HEK293 (cell line): ENCODE results near the gene GPN1.
A peak's percentile ranks its signal among the peaks of the same experiment; 100 is the strongest.

Experiments used
- CTCF ChIA-PET: fragments of 350-600 bp; formaldehyde crosslinking; extraction: SDS; loops from one replicate; lab custom pipeline; 2021; ENCODE audit warnings: antibody characterized with exemption; lab: Yijun Ruan, JAX
- POLR2A ChIA-PET: fragments of 300-600 bp; formaldehyde crosslinking; extraction: SDS; loops from one replicate; lab custom pipeline; 2020; ENCODE audit warnings: antibody characterized with exemption, inconsistent platforms; lab: Yijun Ruan, JAX
- H3K27ac ChIP-seq: fragments of 200-500 bp; sonication (Bioruptor generic); 2 replicates; pipeline ENCODE4 v1.5.1; 2014; ENCODE audit warnings: low read depth, low read length, control low read depth, inconsistent platforms; ENCODE audit errors: extremely low read depth
- H3K36me3 ChIP-seq, 2 experiments: fragments of 200-500 bp in 1 of 2; sonication (Bioruptor generic) in 1 of 2; 1 replicate in 1 of 2; 2 replicates in 1 of 2; pipeline ENCODE4 v1.5.1; 2014 to 2017; ENCODE audit warnings: inconsistent platforms in 2 of 2, low read length in 2 of 2; ENCODE audit not compliant: control insufficient read depth in 2 of 2, insufficient read depth in 1 of 2
- H3K4me1 ChIP-seq: fragments of 200-500 bp; sonication (Bioruptor generic); 2 replicates; pipeline ENCODE4 v1.5.1; 2014; ENCODE audit warnings: mild to moderate bottlenecking, low read length, inconsistent platforms; ENCODE audit not compliant: control insufficient read depth, insufficient read depth
- H3K4me3 ChIP-seq: 2 replicates; pipeline ENCODE4 v1.5.1; 2011; ENCODE audit warnings: low read depth, mild to moderate bottlenecking, control low read depth, low read length, moderate library complexity
- H3K9me3 ChIP-seq: fragments of 200-500 bp; sonication (Bioruptor generic); 2 replicates; pipeline ENCODE4 v1.5.1; 2014; ENCODE audit warnings: low read depth, low read length, inconsistent platforms; ENCODE audit not compliant: control insufficient read depth, insufficient read depth
- GFI1B ChIP-seq: fragments of 450-650 bp; formaldehyde crosslinking; IDR thresholded peaks from 2 replicates; pipeline ENCODE4 v1.5.1; 2016; ENCODE audit warnings: missing biosample characterization, missing genetic modification characterization
- KLF16 ChIP-seq: fragments of 450-650 bp; formaldehyde crosslinking; IDR thresholded peaks from 2 replicates; pipeline ENCODE4 v1.5.1; 2017; ENCODE audit warnings: missing biosample characterization, missing genetic modification characterization
- REST ChIP-seq: fragments of 450-650 bp; formaldehyde crosslinking; IDR thresholded peaks from 2 replicates; pipeline ENCODE4 v1.5.1; 2016; ENCODE audit warnings: missing biosample characterization, missing genetic modification characterization
- SP7 ChIP-seq: fragments of 450-650 bp; formaldehyde crosslinking; IDR thresholded peaks from 2 replicates; pipeline ENCODE4 v1.5.1; 2016; ENCODE audit warnings: missing biosample characterization, missing genetic modification characterization
- YY1 ChIP-seq: fragments of 450-650 bp; formaldehyde crosslinking; IDR thresholded peaks from 2 replicates; pipeline ENCODE4 v1.5.1; 2018; ENCODE audit warnings: missing biosample characterization, missing genetic modification characterization
- ZBTB21 ChIP-seq: fragments of 450-650 bp; formaldehyde crosslinking; IDR thresholded peaks from 2 replicates; pipeline ENCODE4 v1.5.1; 2017; ENCODE audit warnings: missing biosample characterization, missing genetic modification characterization
- ZBTB44 ChIP-seq: fragments of 450-650 bp; IDR thresholded peaks from 2 replicates; pipeline ENCODE4 v1.5.1; 2018; ENCODE audit warnings: missing biosample characterization, mild to moderate bottlenecking, missing genetic modification characterization
- ZNF140 ChIP-seq: fragments of 450-650 bp; formaldehyde crosslinking; IDR thresholded peaks from 2 replicates; pipeline ENCODE4 v1.5.1; 2016; ENCODE audit warnings: missing biosample characterization, missing genetic modification characterization
- ZNF146 ChIP-seq: fragments of 450-650 bp; formaldehyde crosslinking; IDR thresholded peaks from 2 replicates; pipeline ENCODE4 v1.5.1; 2016; ENCODE audit warnings: missing biosample characterization, missing genetic modification characterization
- ZNF184 ChIP-seq: fragments of 450-650 bp; IDR thresholded peaks from 2 replicates; pipeline ENCODE4 v1.5.1; 2018; ENCODE audit warnings: missing biosample characterization, mild to moderate bottlenecking, missing genetic modification characterization
- ZNF214 ChIP-seq: fragments of 450-650 bp; formaldehyde crosslinking; IDR thresholded peaks from 2 replicates; pipeline ENCODE4 v1.5.1; 2017; ENCODE audit warnings: missing biosample characterization, mild to moderate bottlenecking, missing genetic modification characterization, borderline replicate concordance
- ZNF248 ChIP-seq: fragments of 450-650 bp; formaldehyde crosslinking; IDR thresholded peaks from 2 replicates; pipeline ENCODE4 v1.5.1; 2017; ENCODE audit warnings: missing biosample characterization, missing genetic modification characterization
- ZNF280D ChIP-seq: fragments of 450-650 bp; formaldehyde crosslinking; IDR thresholded peaks from 2 replicates; pipeline ENCODE4 v1.5.1; 2016; ENCODE audit warnings: missing biosample characterization, missing genetic modification characterization
- ZNF335 ChIP-seq: fragments of 450-650 bp; formaldehyde crosslinking; conservative IDR thresholded peaks from 2 replicates; pipeline ENCODE4 v1.5.1; 2016; ENCODE audit warnings: missing biosample characterization, missing genetic modification characterization
- ZNF529 ChIP-seq: fragments of 450-650 bp; formaldehyde crosslinking; IDR thresholded peaks from 2 replicates; pipeline ENCODE4 v1.5.1; 2017; ENCODE audit warnings: missing genetic modification characterization, missing biosample characterization; ENCODE audit not compliant: insufficient replicate concordance
- ZNF664 ChIP-seq: fragments of 450-650 bp; formaldehyde crosslinking; IDR thresholded peaks from 2 replicates; pipeline ENCODE4 v1.5.1; 2016; ENCODE audit warnings: missing biosample characterization, missing genetic modification characterization
- ZNF776 ChIP-seq: fragments of 450-650 bp; formaldehyde crosslinking; IDR thresholded peaks from 2 replicates; pipeline ENCODE4 v1.5.0; 2017; ENCODE audit warnings: missing biosample characterization, missing genetic modification characterization, borderline replicate concordance
- TF ChIP-seq, protein P1 (sequence below): fragments of 450-650 bp; formaldehyde crosslinking; IDR thresholded peaks from 2 replicates; pipeline ENCODE4 v1.5.1; 2016; ENCODE audit warnings: missing biosample characterization, missing genetic modification characterization
- TF ChIP-seq, protein P2 (sequence below): fragments of 450-650 bp; IDR thresholded peaks from 2 replicates; pipeline ENCODE4 v1.5.1; 2018; ENCODE audit warnings: missing biosample characterization, missing genetic modification characterization
- TF ChIP-seq, protein P3 (sequence below): fragments of 450-650 bp; formaldehyde crosslinking; IDR thresholded peaks from 2 replicates; pipeline ENCODE4 v1.5.1; 2017; ENCODE audit warnings: missing biosample characterization, mild to moderate bottlenecking, missing genetic modification characterization, moderate library complexity
- TF ChIP-seq, protein P4 (sequence below): sonication (generic); formaldehyde crosslinking; IDR thresholded peaks from 2 replicates; pipeline ENCODE4 v1.8.1; 2022; ENCODE audit warnings: mild to moderate bottlenecking, moderate library complexity, missing genetic modification reagents

The GPN1 gene

DNA sequence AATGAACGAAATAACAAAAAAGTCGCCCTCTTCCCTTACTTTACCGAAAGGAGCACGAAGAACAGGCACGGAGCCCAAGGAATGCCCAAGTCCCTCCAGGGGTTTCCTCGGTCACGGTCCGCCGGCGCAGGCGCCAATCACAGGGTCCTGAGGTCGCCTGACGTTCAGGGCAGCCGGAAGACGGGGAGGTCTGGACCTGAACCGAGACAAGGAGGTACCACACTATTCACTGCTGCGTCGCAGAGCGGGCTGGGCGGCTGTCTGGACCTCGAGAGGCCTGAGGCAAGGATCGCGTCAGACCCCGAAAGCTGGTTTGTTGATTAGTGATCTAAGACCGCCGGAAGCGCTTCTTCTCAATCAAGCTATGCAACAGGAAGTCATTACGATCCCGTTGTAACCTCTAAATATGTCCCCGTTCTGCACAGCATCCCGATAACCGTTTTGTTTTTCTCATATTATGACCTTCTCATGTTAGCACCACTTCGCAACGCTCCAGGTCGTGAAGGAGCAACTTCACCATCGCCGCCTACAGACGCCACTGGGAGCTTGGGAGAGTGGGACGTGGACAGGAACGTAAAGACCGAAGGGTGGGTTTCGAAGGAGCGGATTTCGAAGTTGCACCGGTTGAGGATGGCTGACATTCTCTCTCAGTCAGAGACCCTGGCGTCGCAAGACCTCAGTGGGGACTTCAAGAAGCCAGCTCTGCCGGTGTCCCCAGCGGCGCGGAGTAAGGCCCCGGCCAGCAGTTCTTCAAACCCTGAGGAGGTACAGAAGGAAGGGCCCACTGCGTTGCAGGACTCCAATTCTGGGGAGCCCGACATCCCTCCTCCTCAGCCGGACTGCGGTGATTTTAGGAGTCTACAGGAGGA lies 34.7 kb downstream of the GPN1 start, which contains the start of the genes SLC4A1AP and SUPT7L:
Gene SLC4A1AP (plus strand): TSS at position 605 of the 869 bp plus-strand sequence. CDS start 26 bp downstream, at position 631.
Gene SUPT7L (minus strand): TSS at position 330 of the 869 bp plus-strand sequence. CDS start 1,422 bp downstream, outside the sequence.
- Histone ChIP-seq H3K4me3 (peak within 1 kb of the TSS; percentile 78), H3K27ac (peak within 1 kb of the TSS; percentile 72), H3K4me1 (peaks cover 7% of the 10 kb centered on the region; the same call in 1 of the 2 replicates), H3K9me3 (no peaks in the 10 kb centered on the region), H3K36me3 (peaks cover 38 to 56% of the 10 kb centered on the region in 2 experiments)
- ChIA-PET CTCF (interaction anchor here (1.0 to 3.6 kb wide), 2 partner anchors 14 to 19 kb away, joined by 3 to 28 read pairs; no protein-coding TSS in a partner anchor), POLR2A (interaction anchor here (0.6 to 1.7 kb wide), 12 partner anchors 8 to 307 kb away, joined by 3 to 14 read pairs (median 4); partner anchors contain the start of genes CCDC121, GPN1, GTF3C2 and NRBP1)
- TF ChIP-seq, protein P1, sequence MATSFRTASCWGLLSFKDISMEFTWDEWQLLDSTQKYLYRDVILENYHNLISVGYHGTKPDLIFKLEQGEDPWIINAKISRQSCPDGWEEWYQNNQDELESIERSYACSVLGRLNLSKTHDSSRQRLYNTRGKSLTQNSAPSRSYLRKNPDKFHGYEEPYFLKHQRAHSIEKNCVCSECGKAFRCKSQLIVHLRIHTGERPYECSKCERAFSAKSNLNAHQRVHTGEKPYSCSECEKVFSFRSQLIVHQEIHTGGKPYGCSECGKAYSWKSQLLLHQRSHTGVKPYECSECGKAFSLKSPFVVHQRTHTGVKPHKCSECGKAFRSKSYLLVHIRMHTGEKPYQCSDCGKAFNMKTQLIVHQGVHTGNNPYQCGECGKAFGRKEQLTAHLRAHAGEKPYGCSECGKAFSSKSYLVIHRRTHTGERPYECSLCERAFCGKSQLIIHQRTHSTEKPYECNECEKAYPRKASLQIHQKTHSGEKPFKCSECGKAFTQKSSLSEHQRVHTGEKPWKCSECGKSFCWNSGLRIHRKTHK (tag by site-specific recombination) = no peak
- TF ChIP-seq ZNF140 (tag by site-specific recombination) (no peak), SP7 (tag by site-specific recombination) (peak; percentile 96), ZNF776 (tag by site-specific recombination) (no peak), ZBTB21 (peak; percentile 87), REST (tag by site-specific recombination) (peak; percentile 66), ZNF529 (tag by site-specific recombination) (no peak), ZNF146 (tag by site-specific recombination) (peak; percentile 32; the same call in 1 of the 2 replicates), KLF16 (tag by site-specific recombination) (peak; percentile 95), ZNF335 (peak; percentile 88), GFI1B (tag by site-specific recombination) (peak; percentile 70), ZNF664 (tag by site-specific recombination) (peak; percentile 80), ZBTB44 (tag by site-specific recombination) (no peak), YY1 (tag by site-specific recombination) (peak; percentile 98), ZNF184 (tag by site-specific recombination) (0 out of 2 replicates have a peak, but pooled peaks have one; percentile 61), ZNF248 (no peak), ZNF214 (tag by site-specific recombination) (no peak), ZNF280D (tag by site-specific recombination) (0 out of 2 replicates have a peak, but pooled peaks have one; percentile 24)
- TF ChIP-seq, protein P2, sequence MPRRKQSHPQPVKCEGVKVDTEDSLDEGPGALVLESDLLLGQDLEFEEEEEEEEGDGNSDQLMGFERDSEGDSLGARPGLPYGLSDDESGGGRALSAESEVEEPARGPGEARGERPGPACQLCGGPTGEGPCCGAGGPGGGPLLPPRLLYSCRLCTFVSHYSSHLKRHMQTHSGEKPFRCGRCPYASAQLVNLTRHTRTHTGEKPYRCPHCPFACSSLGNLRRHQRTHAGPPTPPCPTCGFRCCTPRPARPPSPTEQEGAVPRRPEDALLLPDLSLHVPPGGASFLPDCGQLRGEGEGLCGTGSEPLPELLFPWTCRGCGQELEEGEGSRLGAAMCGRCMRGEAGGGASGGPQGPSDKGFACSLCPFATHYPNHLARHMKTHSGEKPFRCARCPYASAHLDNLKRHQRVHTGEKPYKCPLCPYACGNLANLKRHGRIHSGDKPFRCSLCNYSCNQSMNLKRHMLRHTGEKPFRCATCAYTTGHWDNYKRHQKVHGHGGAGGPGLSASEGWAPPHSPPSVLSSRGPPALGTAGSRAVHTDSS = 0 out of 2 replicates have a peak, but pooled peaks have one; percentile 44
- TF ChIP-seq, protein P3, sequence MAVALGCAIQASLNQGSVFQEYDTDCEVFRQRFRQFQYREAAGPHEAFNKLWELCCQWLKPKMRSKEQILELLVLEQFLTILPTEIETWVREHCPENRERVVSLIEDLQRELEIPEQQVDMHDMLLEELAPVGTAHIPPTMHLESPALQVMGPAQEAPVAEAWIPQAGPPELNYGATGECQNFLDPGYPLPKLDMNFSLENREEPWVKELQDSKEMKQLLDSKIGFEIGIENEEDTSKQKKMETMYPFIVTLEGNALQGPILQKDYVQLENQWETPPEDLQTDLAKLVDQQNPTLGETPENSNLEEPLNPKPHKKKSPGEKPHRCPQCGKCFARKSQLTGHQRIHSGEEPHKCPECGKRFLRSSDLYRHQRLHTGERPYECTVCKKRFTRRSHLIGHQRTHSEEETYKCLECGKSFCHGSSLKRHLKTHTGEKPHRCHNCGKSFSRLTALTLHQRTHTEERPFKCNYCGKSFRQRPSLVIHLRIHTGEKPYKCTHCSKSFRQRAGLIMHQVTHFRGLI = peak; percentile 64; the same call in 1 of the 2 replicates
- TF ChIP-seq, protein P4, sequence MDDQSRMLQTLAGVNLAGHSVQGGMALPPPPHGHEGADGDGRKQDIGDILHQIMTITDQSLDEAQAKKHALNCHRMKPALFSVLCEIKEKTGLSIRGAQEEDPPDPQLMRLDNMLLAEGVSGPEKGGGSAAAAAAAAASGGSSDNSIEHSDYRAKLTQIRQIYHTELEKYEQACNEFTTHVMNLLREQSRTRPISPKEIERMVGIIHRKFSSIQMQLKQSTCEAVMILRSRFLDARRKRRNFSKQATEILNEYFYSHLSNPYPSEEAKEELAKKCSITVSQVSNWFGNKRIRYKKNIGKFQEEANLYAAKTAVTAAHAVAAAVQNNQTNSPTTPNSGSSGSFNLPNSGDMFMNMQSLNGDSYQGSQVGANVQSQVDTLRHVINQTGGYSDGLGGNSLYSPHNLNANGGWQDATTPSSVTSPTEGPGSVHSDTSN (CRISPR knock-in tag) = peak; percentile 63
